ENCODE data around the gene TCEAL2.
"Not testable (repeated sequence)": the region's sequence is repeated elsewhere in the genome, so short reads cannot be mapped to it uniquely, and the experiment has no call there.

The TCEAL2 gene

DNA sequence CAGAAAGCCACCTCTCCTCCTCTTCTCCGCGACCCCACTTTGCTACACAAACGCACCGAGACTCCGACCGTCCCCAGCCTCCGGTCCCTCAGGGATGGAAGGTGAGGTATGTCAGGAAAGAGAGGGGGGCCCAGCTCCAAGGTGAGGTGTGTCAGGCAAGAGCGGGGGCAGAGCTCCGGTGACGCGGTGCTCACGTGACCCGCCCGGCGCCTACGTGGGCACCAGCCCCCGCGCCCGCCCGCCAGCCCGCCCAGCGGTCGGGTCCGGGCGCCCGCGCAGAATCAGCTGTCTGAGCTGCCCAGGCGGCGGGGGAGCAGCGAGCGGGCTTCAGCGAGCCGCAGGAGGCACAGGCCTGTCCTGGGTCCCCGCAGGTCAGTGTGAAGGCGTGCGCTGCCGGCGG, at the start of gene TCEAL2:
TSS of gene TCEAL2 (plus strand) at position 244 of the 400 bp plus-strand sequence. CDS start 1,152 bp downstream, outside the sequence.
- not testable (repeated sequence) for H4K20me1 ChIP-seq (ENCODE audit: insufficient read depth, low read length); H2AFZ ChIP-seq (ENCODE audit: low read depth, low read length); H3K9ac ChIP-seq (ENCODE audit: low read length); H3K27ac ChIP-seq (ENCODE audit: low read length); H3K36me3 ChIP-seq (replicated peaks; ENCODE audit: low read depth, low read length); H3K4me2 ChIP-seq (ENCODE audit: low read length); H3K9me3 ChIP-seq (ENCODE audit: insufficient read depth, low read length); H3K79me2 ChIP-seq (ENCODE audit: low read length); H3K4me3 ChIP-seq (ENCODE audit: low read length); H3K27me3 ChIP-seq (ENCODE audit: low read depth, low read length); H3K4me1 ChIP-seq (ENCODE audit: low read length)

DNA sequence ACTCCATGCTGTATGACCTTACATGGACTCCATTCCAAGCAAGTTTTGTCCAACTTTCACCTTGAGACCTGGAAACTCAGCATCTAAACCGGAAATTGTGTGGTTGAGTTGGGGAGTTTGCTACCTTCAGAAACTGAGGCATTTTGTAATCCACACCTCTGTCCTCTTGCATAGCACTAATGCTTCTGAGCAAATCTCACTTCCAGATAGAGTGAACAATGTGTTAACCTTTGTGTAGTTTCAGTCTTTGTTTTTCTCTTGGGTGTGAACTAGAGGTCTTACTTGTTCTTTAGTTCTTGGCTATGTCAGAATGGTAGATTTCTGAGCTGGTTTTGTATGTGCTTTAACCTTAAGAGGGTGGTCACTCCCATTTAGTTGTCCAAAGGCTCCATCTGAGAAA, 48.1 kb upstream of the TCEAL2 start:
- Histone ChIP-seq H2AFZ (ENCODE audit: low read depth, low read length) (no peak overlapping the region), H3K9me3 (ENCODE audit: insufficient read depth, low read length) (no peaks in the 10 kb centered on the region), H3K79me2 (ENCODE audit: low read length) (no peaks in the 10 kb centered on the region), H3K9ac (ENCODE audit: low read length) (no peak overlapping the region), H3K4me1 (ENCODE audit: low read length) (no peaks in the 10 kb centered on the region), H3K4me2 (ENCODE audit: low read length) (no peak overlapping the region), H4K20me1 (ENCODE audit: insufficient read depth, low read length) (no peaks in the 10 kb centered on the region), H3K36me3 (replicated peaks; ENCODE audit: low read depth, low read length) (no peaks in the 10 kb centered on the region), H3K4me3 (ENCODE audit: low read length) (no peak overlapping the region), H3K27ac (ENCODE audit: low read length) (no peak overlapping the region), H3K27me3 (ENCODE audit: low read depth, low read length) (no peaks in the 10 kb centered on the region)
- no peak for TF ChIP-seq EZH2phosphoT487 (IDR thresholded peaks at IDR 0.05; ENCODE audit: low read depth)
- TF ChIP-seq, protein P1, sequence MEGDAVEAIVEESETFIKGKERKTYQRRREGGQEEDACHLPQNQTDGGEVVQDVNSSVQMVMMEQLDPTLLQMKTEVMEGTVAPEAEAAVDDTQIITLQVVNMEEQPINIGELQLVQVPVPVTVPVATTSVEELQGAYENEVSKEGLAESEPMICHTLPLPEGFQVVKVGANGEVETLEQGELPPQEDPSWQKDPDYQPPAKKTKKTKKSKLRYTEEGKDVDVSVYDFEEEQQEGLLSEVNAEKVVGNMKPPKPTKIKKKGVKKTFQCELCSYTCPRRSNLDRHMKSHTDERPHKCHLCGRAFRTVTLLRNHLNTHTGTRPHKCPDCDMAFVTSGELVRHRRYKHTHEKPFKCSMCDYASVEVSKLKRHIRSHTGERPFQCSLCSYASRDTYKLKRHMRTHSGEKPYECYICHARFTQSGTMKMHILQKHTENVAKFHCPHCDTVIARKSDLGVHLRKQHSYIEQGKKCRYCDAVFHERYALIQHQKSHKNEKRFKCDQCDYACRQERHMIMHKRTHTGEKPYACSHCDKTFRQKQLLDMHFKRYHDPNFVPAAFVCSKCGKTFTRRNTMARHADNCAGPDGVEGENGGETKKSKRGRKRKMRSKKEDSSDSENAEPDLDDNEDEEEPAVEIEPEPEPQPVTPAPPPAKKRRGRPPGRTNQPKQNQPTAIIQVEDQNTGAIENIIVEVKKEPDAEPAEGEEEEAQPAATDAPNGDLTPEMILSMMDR (IDR thresholded peaks at IDR 0.05; ENCODE audit: low read depth, low read length): no peak

DNA sequence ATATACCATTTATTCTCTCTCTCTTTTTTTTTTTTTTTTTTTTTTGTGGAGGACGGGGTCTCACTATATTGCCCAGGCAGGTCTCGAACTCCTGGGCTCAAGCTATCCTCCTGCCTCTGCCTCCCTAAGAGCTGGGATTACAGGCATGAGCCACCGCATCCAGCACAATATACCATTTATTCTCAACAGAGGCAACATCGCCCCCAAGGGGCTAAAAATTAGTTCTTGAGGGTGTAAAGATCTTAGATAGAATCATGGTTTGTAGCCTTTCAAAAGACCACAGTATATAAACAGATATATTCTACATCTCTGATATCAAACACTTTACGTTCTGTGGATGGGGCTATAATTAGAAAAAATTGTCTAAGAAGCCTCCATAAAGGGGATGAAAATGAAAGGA, 39.8 kb upstream of the TCEAL2 start:
- Histone ChIP-seq H3K9ac (ENCODE audit: low read length) (no peak overlapping the region), H3K79me2 (ENCODE audit: low read length) (no peaks in the 10 kb centered on the region), H3K27me3 (ENCODE audit: low read depth, low read length) (no peaks in the 10 kb centered on the region), H2AFZ (ENCODE audit: low read depth, low read length) (no peak overlapping the region), H3K9me3 (ENCODE audit: insufficient read depth, low read length) (no peaks in the 10 kb centered on the region), H3K36me3 (replicated peaks; ENCODE audit: low read depth, low read length) (no peaks in the 10 kb centered on the region), H4K20me1 (ENCODE audit: insufficient read depth, low read length) (no peaks in the 10 kb centered on the region), H3K27ac (ENCODE audit: low read length) (no peak overlapping the region), H3K4me2 (ENCODE audit: low read length) (no peak overlapping the region), H3K4me3 (ENCODE audit: low read length) (no peak overlapping the region), H3K4me1 (ENCODE audit: low read length) (no peaks in the 10 kb centered on the region)
- no peak for TF ChIP-seq EZH2phosphoT487 (IDR thresholded peaks at IDR 0.05; ENCODE audit: low read depth)
- TF ChIP-seq, protein P1 (IDR thresholded peaks at IDR 0.05; ENCODE audit: low read depth, low read length): peak; percentile 24; the same call in 1 of the 2 replicates

DNA sequence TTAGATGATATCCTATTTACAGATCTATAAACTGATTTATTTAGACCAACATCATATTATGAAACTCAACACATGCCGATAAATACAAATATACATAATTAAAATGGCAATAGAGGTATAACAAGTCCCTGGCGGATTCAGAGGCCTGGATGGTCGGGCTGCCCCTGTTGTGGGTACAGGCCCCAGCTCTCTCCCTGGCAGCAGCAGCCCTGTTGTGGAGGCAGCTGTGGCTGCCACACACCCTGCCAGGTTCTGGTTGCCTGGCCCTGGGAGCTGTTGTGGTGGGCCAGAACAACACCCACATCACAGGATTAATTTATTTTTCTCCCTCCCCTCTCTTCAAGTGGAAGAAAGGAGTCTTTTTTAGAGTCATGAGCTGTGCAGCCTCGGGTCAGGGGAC, 12.1 kb upstream of the TCEAL2 start:
- no peaks in the 10 kb centered on the region for H3K4me1 ChIP-seq (ENCODE audit: low read length)
- H3K36me3 ChIP-seq (replicated peaks; ENCODE audit: low read depth, low read length): no peaks in the 10 kb centered on the region

More for the DNA sequence above, 12.1 kb upstream of the TCEAL2 start:
- H3K9ac ChIP-seq (ENCODE audit: low read length): no peak overlapping the region
- TF ChIP-seq EZH2phosphoT487 (IDR thresholded peaks at IDR 0.05; ENCODE audit: low read depth): no peak
- TF ChIP-seq, protein P1 (IDR thresholded peaks at IDR 0.05; ENCODE audit: low read depth, low read length): no peak
- no peak overlapping the region for H3K4me3 ChIP-seq (ENCODE audit: low read length)
- no peak overlapping the region for H3K27ac ChIP-seq (ENCODE audit: low read length)
- no peaks in the 10 kb centered on the region for H3K27me3 ChIP-seq (ENCODE audit: low read depth, low read length)
- no peak overlapping the region for H2AFZ ChIP-seq (ENCODE audit: low read depth, low read length)
- no peaks in the 10 kb centered on the region for H4K20me1 ChIP-seq (ENCODE audit: insufficient read depth, low read length)
- no peaks in the 10 kb centered on the region for H3K9me3 ChIP-seq (ENCODE audit: insufficient read depth, low read length)
- no peaks in the 10 kb centered on the region for H3K79me2 ChIP-seq (ENCODE audit: low read length)
- no peak overlapping the region for H3K4me2 ChIP-seq (ENCODE audit: low read length)
